ENCODE results near the gene B4GALNT3.

The B4GALNT3 gene

DNA sequence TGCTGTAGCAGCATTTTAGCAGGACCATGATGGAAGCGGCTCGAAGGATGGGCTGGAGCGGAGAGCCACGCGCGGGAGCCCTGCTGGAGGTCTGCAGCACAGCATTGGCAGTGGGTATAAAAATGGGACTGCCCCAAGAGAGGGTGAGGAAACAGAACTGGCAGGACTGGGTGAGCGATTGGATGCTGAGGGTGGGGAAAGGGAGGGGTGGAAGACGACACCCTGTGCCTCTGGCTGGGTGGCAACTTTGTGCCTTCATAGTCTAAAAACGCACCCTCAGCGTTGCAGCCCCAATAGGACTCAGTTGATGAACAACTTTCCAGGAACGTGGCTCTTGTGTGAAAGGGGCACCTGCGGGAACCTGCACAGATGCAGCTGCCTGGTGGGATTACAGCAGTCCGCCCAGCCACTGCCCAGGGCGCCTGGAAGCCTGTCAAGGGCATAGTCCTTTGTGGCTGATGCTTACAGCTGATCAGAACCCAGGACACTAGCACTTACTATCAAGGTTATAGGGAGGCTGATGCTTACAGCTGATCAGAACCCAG is 130.5 kb downstream of the B4GALNT3 start:
- DNase-seq (ENCODE audit: low read depth in 1 of 2, low spot score in 1 of 2): no peak

DNA sequence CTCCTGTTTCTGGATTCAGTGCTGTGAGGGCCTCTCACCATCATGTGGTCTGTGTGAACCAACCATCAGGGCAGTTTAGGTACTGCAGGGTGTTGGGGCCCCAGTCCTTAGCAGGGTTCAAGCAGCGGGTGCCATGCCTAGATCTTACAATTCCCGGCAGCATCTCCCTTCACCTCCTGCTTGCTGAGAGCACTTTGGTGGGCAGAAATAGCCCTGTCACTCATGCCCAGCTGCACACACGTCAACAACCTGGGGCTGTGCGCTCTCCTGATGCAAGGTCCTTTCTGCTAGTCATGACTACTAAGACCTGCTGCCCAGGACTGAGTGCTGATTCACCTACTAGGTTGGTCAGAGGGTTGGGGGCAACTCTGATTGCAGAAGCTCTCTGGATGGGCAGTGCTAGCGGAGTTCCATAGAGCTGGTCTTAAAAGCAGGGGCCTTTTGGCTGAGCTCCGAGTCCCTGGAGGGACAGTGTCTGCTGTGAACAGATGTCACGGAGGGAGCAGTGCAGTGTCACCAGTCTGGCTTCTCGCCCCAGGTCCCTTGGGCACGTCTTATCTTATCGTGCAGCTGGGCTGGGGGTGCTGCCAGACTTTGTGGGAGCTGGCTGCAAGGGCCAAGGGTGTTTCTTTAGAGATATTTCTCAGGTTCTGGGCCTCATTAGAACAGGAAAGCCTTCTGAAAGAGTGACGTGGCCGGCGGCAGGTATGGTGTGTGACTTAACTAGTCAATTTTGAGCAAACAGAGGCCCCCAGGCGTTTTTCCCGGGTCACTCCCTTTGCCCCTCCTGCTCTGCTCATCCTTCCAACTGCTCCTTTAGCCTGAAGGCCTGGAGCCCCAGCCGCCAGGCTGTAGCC is 131.7 kb downstream of the B4GALNT3 start:
- no peak for DNase-seq (ENCODE audit: low read depth in 1 of 2, low spot score in 1 of 2)

DNA sequence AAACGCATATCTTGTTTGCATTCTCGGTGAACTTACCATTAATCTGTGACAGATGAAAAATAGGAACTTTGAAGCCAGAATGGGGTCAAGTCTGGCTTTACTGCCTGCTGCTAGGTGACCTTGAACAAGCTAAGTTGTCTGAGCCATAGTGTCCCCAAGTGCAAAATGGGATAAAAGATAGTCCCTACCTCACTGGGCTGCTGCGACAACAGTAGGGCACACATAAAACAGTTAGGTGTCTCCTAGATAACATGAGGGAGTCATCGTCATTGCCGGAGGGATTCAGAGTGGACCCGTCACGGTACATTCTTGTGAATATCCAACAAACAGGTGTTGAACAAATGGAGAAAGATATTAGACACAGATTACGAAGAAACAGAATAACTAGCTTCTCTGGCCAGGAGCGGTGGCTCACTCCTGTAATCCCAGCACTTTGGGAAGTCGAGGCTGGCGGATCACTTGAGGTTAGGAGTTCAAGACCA is 132.3 kb downstream of the B4GALNT3 start:
- DNase-seq (ENCODE audit: low read depth in 1 of 2, low spot score in 1 of 2): no peak

DNA sequence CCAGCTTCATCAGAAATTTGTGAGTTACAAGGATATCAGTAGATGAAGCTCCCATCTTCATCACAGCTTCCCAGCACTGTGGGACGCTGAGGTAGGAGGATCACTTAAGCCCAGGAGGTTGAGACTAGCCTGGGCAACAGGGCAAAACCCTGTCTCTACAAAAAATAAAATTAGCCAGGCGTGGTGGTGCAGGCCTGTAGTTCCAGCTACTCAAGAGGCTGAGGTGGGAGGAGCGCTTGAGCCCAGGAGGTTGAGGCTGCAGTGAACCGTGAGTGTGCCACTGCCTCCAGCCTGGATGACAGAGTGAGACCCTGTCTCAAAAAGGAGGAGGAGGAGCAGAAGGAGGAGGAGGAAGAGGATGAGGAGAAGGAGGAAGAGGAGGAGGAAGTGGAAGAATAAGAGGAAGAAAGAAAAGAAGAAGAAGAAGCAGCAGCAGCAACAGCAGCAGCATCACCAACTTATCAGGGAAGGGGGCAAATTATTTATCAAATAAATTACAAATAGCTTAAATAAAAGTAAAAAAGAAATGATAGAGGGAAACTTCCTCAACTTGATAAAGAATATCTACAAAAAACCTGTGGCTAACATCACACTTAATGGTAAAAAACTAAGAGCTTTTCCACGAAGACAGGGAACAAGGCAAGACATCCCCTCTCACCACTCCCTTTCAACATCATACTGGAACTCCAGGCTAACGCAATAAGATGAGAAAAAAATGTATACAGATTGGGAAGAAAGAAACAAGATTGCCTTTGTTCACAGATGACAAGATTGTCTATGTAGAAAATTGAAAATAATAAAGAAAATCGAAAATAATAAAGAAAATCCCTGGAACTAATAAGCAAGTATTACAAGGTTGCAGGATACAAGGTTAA is 133.9 kb downstream of the B4GALNT3 start:
- no peak for DNase-seq (ENCODE audit: low read depth in 1 of 2, low spot score in 1 of 2)

DNA sequence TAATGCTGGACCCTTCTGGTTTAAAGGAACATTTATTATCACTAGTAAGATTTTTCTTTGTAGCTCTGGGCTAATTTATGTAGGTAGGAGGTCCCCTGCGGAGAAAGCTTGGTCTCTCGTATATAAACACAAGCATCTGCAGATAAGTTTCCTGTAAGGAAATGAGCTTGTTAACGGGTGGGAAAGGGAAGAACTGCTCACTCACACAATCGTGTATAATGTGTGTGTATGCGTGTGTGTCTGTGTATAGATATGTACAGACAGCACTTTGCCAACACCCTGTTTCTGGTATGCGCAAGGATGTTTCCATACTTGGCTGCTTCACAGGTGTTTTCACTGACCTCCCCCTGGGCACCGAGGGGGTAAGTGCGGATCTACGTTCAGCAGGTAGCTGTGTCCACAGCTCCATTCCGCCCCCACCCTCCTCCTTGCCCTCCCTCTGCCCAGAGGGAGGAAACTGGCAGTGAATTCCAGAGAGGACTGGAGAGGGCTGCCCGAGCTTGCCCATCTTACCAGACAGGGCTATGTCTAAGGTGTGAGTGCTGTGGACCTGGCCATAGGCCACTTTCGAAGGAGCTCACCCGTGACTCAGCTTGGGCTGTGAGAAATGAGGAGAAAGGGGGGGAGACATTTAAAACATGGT is 138.3 kb downstream of the B4GALNT3 start:
- DNase-seq (ENCODE audit: low read depth in 1 of 2, low spot score in 1 of 2): no peak

DNA sequence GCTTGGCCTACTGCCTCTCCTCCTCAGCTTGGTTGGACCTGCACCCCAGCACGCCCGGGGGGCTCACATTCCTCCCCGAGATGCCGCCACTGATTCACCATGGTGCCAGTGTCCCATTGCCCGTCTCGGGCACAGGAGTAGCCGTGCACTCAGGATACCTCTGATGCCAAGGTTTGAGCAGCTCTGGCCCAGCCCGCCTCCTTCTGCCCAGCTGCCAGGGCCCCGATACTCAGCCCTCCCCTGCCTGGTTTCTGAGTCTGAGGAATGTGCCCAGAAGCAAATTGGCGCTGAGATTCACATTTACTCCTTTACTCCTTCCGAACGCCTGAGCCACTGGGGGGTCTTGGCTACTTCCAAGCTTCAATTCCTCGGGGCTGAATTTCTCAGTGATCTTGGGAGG is 140.0 kb downstream of the B4GALNT3 start:
- DNase-seq (ENCODE audit: low read depth in 1 of 2, low spot score in 1 of 2): no peak

DNA sequence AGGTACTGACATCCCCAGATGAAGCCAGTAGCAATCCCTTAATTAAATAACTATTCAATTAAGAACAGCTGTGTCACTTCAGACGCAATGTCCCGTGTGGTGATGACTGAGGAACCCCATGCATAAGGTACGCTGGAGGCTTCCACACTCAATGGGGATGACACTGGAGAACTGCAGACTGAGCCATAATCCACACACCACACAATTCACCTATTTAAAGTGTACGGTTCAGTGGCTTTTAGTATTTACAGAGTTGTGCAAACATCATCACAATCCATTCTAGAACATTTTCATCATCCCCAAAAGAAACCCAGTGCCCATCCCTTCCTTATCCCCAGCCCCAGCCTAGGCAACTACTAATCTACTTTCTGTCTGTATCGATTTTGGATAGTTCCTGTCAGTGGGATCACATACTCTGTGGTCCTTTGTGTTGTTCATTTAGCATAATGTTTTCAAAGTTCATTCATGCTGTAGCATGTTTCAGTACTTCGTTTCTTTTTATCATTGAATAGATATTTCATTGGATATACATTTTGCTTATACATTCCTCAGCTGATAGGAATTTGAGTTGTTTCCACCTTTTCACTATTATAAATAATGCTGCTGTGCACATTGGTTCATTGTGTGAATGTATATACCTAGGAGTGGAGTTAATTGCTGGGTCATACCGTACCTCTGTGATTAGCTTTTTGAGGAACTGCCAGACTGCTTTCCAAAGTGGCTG is 142.4 kb downstream of the B4GALNT3 start:
- no peak for DNase-seq (ENCODE audit: low read depth in 1 of 2, low spot score in 1 of 2)

DNA sequence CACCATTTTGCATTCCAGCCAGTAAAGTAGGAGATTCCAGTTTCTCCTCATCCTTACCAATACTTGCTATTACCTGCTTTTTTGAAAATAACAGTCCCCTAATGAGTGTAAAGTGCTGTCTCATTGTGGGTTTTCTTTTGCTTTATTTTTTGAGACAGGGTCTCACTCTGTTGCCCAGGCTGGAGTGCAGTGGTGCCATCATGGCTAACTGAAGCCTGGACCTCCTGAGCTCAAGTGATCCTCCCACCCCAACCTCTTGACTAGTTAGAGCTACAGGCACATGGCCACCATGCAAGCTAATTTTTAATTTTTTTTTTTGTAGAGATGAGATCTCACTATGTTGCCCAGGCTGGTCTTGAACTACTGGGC is 142.9 kb downstream of the B4GALNT3 start:
- DNase-seq (ENCODE audit: low read depth in 1 of 2, low spot score in 1 of 2): no peak

DNA sequence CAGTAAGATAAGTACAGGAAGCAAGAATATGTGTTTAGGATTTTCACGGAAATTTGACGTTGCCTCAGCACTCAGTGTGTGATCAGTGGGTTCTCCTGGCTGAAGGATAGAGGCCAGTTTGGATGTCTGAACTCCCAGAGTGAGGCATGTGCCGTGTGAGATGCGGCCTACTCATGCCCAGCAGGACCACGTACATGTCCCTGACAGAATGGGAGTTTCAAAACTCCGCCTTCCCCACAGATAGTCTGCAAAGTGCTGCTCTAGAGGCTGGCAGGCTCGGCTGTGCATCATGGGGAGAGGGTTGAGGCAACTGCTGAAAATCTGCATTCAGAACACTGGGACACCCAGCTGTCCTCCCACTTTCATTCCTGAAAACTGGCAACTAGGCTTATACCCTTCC is 145.2 kb downstream of the B4GALNT3 start:
- DNase-seq (ENCODE audit: low read depth in 1 of 2, low spot score in 1 of 2): no peak

DNA sequence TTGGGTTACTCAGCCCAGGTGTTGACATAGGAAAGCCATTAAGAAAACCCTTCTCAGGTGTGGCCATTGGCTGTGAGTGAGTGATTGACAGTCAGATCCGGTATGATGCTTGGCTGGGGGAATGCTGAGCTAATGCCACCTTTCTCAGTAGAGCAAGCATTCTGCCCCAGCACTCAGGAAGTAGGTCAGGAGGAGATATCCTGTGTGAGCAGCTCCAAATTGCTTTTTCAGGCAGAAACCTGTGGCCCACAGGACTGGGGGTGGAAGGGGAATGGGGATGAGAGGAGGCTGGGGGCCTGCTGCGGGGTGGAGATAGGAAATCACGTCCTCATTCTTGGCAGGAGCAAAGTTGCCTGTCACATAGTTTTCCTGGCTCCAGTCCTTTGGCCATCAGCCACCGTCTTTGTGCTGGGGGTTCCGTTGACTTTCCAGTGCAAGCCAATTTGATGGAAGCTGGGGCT is 147.8 kb downstream of the B4GALNT3 start:
- no peak for DNase-seq (ENCODE audit: low read depth in 1 of 2, low spot score in 1 of 2)

DNA sequence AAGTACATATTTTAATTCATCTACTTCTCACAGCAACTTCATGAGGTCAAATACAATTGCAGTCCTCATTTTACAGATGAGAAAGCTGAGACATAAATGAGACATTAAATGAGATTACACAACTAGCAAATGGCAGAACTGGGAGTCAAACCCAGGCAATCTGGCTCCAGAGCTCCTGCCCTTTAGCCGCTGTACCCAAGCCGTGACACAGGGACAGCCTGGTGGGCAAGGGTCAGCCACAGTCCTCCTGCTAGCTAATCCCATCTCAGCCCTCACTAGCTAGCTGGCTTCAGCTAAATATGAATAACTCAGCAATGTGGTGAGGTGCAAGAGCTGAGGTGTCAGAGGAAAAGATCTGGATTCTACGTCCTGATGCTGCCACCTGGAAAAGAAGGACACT is 148.7 kb downstream of the B4GALNT3 start:
- no peak for DNase-seq (ENCODE audit: low read depth in 1 of 2, low spot score in 1 of 2)

DNA sequence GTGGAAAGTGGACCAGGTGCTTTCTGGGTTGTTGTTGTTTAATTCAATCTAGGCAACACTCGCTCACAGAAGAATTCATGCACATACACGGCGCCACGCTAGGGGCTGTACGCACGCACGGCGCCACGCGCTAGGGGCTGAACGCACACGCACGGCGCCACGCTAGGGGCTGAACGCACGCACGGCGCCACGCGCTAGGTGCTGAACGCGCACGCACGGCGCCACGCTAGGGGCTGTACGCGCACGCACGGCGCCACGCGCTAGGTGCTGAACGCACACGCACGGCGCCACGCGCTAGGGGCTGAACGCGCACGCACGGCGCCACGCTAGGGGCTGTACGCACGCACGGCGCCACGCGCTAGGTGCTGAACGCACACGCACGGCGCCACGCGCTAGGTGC is 149.2 kb downstream of the B4GALNT3 start:
- no peak for DNase-seq (ENCODE audit: low read depth in 1 of 2, low spot score in 1 of 2)

DNA sequence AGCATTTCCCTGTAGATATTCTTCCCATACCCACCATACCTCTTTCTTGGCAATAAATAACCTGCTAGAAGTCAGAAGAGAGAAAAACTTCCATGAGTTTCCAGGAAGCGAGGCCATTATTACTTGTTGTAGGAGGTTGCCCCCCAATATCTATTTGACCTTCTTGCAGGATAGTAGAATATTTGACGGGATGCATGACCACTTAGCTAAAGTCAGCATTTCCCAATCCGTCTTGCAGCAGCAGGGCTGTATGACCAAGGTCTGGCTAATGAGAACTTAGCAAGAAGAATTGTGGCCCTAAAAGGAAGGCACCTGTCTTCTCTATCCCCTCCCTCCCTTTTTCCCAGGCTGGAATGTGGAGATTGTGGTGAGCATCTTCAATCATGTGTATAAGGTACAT is 152.0 kb downstream of the B4GALNT3 start:
- DNase-seq (ENCODE audit: low read depth in 1 of 2, low spot score in 1 of 2): no peak

DNA sequence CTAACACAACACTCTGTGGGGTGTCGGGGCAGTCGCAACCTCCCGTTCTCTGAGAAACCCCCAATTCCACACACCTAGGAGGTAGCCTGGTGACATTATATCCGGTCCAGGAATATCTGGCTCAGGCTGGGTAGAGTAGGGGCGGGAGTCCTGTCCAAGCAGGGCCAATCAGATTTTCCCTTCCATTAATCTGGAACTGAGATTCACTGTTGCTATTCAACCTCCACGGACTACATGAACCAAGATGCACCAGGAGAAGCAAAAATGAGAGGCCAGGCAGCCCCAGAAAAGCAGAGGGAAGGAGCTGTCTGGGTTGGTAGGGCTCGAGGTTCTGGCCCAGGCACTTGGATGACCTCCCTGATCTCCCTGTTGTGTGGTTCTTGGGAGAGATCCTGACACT is 152.6 kb downstream of the B4GALNT3 start:
- no peak for DNase-seq (ENCODE audit: low read depth in 1 of 2, low spot score in 1 of 2)

DNA sequence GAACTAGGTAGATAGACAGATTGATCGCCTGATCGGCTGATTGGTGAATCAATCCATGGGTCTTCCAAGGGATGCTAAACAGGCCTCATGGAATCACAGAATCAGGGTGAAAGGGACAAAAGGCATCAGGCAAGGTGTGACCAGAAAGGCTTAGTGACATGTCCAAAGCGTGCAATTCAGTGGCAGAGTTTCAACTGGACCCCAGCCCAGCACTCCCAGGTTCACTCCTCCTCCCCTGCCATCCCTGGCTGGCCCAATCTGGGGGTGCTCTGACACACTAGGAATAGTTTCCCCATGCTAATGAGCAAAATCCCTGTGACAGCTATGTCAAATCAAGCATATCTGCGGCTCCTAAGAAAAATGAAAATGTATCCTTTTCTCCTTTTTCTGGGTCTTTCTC is 153.1 kb downstream of the B4GALNT3 start:
- no peak for DNase-seq (ENCODE audit: low read depth in 1 of 2, low spot score in 1 of 2)

Measured in activated CD4-positive, alpha-beta T cell treated with anti-CD3 and anti-CD28 coated beads, Interleukin-2, amount 50 U/mL, for 24 hours (primary cell).